Stimulated activated CD8-positive, alpha-beta memory T cell treated with anti-CD3 and anti-CD28 coated beads, Interleukin-2, amount 100 ng/mL, for 48 hours (primary cell): ENCODE measurements around the gene ALOXE3.
"Not testable (repeated sequence)": the region's sequence is repeated elsewhere in the genome, so short reads cannot be mapped to it uniquely, and the experiment has no call there.

Experiments
- DNase-seq, 2 donors: peaks; one replicate each; pipeline ENCODE4 v3.0.0-alpha.2; 2020; ENCODE audit warnings: low read depth in 2 of 2

ALOXE3 gene

GRCh38 chr17:8072341-8072728, 46.0 kb downstream of the ALOXE3 start:
- no peak for DNase-seq

GRCh38 chr17:8071496-8071895, 46.8 kb downstream of the ALOXE3 start:
- no peak for DNase-seq

GRCh38 chr17:8069587-8069860, 48.8 kb downstream of the ALOXE3 start:
- DNase-seq = no peak

GRCh38 chr17:8068736-8069586, 49.4 kb downstream of the ALOXE3 start:
- DNase-seq = no peak

DNA sequence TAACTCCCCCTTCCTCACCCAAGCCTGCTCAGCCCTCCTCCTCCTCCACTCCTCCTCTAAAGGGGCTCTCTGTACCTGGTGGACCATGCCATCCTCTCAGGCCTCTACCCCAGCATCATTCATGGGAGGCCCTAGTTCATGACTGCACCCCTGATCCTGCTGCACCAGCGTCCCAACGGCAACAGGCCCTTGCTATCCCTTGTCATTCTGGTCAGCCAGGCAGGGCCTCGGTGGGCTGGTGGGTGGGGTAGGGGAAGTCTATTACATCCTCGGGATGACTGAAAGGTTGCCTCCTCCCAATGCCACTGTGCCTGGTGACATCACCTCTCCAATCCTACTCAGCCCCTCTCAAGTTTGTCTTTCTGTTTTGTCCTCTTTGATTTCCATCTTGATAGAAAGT, 50.5 kb downstream of the ALOXE3 start:
- no peak for DNase-seq

GRCh38 chr17:8066841-8067775, 51.2 kb downstream of the ALOXE3 start:
- DNase-seq = no peak

DNA sequence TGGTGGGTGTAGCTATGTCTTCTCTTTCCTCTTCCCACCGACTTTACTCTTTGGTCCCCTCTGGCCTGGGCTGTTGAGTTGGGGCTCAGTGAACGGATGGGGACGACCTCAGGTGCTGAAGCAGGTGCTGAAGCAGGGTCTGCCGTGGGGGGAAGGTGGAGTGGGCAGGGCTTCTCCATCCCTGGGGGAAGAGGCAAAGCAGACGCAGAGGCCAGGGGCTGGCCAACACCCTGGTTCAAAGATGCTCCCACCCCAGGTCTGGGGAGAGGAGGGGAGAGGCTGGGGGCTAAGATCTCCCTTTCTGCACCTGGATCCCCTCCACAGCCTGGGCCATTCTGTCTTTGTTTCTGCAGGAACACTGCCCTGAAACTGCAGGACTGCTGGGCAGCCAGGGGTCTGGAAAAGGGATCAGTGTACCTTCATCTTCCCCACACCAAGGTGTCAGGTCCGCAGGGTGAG, 53.7 kb downstream of the ALOXE3 start:
- no peak for DNase-seq

- no peak for DNase-seq
These were observed 54.4 kb downstream of the ALOXE3 start for GRCh38 chr17:8063761-8064534.

DNA sequence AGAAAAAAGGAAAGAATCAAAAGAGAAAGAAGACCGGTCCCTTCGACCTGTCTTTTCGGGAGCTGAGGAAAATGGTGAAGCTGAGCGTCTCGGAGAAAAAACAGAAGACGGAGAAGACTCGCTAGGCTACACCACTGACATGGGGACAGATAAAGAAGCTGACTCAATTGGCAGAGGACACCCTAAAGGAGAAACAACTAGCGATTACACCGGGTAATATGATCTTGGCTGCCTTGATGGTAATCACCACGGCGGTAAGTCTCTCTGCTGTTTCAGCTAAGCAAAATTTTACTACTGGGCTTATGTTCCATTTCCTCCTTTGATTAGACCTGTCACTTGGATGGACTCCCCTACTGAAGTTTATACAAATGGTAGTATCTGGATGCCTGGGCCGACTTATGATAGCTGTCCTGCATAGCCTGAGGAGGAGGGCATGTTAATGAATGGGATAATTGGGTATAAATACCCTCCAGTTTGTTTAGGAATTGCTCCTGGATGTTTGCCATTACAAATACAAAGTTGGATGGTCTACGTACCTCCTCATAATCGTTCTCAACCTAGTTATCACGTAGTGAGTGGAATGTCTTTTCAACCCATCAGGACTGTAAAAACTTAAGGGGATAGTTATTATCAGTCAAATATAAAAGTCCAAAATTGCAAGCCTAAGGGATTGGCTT, 55.4 kb downstream of the ALOXE3 start:
- no peak for DNase-seq

GRCh38 chr17:8062435-8062806, 55.9 kb downstream of the ALOXE3 start:
- no peak for DNase-seq

- DNase-seq = not testable (repeated sequence)
These were observed 56.5 kb downstream of the ALOXE3 start for GRCh38 chr17:8061851-8062250.

GRCh38 chr17:8060274-8060673, 58.0 kb downstream of the ALOXE3 start:
- DNase-seq = no peak

DNA sequence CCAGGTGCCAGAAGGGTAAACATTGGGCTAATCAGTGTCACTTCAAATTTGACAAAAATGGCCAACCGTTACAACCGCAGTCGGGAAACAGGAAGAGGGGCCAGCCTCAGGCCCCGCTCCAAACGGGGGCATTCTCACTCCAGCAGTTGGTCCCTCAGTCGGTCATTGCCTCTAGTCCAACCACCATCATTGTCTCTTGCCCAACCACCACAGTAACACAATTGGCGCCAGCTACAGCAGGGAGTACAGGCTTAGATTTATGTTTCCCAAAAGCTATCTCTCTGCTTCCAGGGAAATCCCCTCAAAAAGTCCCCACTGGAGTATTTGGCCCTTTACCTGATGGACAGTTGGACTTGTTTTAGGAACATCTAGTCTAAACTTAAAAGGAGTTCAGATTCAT, 59.2 kb downstream of the ALOXE3 start:
- DNase-seq = no peak

- no peak for DNase-seq
These were observed 60.6 kb downstream of the ALOXE3 start for GRCh38 chr17:8057691-8058114.

DNA sequence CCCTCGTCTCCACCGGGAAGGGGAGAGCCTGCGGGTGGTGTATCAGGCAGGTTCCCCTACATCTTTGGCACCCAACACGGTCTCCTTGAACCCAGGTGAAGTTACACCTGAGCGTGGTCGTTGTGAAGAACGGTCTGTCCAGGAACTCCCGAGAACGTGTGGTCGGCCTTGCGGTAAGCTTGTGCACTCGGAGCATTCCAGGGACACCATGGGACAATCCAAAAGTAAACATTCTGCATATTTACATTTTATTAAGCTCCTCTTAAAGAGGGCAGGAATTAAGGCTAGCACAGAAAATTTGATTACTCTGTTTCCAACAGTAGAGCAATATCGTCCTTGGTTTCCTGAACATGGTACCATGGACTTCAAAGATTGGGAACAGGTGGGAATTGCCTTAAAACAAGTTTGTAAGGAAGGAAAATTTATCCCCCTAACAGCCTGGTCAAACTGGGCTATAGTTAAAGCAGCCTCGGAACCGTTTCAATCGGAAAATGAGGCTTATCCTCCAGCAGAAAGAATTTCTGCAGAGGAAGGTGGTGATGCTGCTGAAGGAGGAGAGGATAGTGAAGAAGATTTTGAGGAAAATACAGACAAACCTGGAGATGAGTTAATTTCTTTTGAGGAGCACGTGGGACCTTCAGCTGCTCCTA, 61.2 kb downstream of the ALOXE3 start:
- DNase-seq = no peak

GRCh38 chr17:8056232-8056975, 61.9 kb downstream of the ALOXE3 start:
- no peak for DNase-seq

DNA sequence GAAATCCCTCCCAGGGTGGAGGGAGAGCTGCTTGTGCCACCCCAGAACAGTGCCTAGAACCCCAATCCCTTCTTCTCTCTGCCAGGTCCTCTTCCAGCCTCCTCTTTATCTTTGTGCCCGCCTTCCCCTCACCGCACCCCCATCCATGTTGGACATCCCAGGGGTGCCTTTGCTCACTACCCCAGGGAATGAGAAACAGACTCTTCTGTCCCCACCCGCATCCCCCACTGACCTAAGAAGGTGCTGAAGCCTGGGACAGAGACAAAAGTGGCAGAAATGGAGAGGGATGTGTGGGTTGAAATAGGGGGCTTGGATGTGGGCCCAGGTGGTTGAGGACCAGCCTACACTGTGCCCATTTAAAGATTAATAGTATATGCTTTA, 62.5 kb downstream of the ALOXE3 start:
- no peak for DNase-seq

DNA sequence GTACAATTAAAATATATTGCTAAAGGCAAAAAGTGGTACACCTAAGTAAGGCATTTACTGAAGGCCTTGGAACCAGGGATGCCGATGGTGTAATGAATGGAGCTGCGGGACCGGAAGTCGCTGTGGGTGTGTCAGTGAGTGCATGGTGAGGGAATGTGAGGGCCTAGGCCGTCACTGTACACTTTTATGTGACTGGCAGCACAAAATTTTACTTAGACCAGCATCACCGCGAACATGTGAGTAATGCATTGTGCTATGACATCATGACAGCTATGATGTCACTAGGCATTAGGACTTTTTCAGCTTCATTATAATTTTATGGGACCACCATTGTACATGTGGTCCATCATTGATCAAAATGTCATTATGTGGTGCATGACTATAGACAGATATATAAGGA, 64.7 kb downstream of the ALOXE3 start:
- DNase-seq = no peak

GRCh38 chr17:8052256-8053252, 65.8 kb downstream of the ALOXE3 start:
- no peak for DNase-seq
